G401 (cell line): ENCODE data around the gene COL19A1. TPM values are rescaled to one million over a fixed set of nuclear protein-coding genes. Genes with fewer than 3 reads are reported as not detected.

Source experiments
- DNase-seq: peaks from one replicate; pipeline ENCODE4 v3.0.0-alpha.2; 2015; ENCODE audit warnings: low spot score
- in situ Hi-C: cut with HindIII; loops from 2 replicates; pipeline ENCODE4 v1.10.0; 2016; ENCODE audit warnings: low sequenced_read_pairs, mixed read lengths
- total RNA-seq: library from RNA; depleted of rRNA; stranded (reverse); fragments of >200 nt; shearing (Covaris generic); gene quantifications from 2 replicates; pipeline ENCODE4 v1.2.3, GENCODE V29; 2014

The COL19A1 gene
- total RNA-seq, 1 experiment from 2014 or later = not detected

DNA sequence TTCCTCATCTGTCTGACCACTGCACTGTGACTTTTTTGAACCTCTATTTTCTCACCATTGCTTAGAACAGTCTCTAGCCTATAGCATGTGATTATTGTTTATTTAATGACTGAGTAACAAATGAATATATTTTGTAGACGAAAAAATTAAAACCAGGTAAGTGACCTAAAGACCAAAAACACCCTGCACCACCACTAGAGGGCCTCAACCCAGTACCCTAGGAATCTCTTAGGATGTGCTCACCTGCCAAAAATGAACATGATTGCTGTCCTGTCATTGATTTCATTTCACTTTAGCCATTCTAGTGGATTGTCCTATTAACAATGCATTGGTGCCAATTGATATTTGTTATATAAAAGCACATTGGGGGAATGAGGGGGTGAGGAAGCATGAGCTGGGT is 237.4 kb downstream of the COL19A1 start:
- in situ Hi-C loops = no loop called here
- no peak for DNase-seq

DNA sequence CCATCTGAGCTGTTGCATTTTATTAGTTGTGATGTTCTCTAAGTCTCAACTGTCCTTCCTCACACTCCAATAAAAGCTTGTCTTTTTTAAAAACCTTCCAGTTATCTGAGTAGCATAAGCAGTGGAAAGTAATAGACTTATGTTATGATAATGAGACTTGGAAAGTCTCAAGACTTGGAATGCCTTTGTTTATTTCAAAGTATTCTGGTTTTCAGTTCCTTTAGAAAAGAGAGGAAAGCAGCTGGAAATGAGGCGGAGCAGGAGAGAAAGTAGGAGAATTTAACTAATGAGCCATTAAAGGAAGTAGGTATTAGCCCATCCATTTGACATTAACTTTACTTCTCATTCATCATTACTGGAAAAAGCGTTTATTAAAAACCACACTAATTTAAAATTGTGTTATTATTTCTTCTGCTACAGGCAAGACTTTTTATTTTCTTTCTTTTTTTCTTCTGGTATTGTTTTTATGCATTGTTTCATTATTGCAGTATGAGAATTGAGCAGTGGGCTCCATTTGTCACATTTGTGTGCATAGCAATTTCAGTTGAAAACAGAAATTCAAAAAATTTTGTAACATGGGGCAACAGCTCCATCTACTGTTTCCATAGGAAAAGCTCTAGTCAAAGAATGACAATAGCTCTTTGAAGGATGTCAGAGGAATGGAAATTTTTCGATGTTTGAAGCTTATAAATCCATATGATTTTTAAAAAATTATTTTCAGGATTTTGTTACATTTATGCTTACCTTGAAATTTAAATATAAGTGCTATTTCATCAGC is 241.7 kb downstream of the COL19A1 start:
- in situ Hi-C loops = no loop called here
- peak; percentile 82 for DNase-seq

DNA sequence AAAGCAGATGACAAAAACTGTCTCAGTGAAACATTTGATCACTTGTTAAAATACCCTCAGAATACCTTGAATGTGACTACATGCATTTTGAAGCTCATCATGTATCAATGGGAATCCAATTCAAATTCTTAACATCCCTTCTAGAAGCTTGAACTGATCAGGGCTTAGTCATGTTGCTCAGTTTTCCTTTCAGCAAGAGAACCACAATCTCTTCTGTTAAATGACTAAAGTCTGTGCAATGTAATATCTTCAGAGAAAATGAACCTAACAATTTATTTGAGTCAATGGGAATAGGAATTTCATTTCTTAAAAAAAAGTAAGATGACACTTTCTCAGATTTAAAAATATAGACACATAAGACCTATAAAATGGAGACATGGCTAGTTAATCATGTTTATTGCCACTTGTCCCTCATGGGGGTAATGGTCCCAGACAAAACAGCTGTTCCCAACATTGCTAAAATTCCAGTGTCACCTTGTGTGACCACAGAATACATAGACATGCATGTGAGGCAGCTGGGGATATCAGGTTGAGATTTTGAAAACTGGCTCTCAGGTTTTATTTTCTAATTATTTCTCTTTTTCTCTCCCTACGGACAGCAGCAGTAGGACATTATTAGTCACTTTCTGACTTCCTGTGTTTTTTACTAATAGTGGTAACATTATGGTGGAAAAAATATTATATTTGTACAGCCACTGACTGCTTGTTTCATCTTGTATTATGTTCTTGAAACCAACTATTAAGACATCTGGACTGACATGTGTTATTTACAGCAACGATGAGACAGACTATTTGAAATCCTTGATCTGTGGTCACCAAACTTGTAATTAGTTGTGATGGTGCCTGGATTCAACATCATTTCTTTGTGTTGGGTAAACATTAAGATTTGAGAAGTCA is 244.0 kb downstream of the COL19A1 start:
- in situ Hi-C loops = no loop called here

DNA sequence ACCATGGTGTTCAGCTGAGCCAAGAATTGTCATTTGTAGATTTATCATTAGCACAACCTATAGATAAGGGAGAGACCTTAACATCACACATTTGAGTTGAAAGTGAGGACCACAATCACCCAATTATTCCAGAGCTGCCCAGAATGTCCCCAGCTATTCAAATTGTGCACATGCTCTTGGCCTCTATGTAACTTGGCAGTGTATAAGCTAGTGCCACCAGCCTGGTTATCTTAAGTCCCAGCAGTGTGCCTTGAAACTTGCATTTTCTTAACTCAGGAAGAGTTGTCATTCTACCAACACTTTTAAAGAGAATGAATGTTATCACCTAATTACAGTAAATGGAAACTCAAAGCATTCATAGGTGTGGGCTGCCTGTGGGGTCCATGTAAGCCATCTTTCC is 245.4 kb downstream of the COL19A1 start:
- DNase-seq = no peak
- in situ Hi-C loops = no loop called here

More for the DNA sequence above, 244.0 kb downstream of the COL19A1 start:
- DNase-seq = no peak

DNA sequence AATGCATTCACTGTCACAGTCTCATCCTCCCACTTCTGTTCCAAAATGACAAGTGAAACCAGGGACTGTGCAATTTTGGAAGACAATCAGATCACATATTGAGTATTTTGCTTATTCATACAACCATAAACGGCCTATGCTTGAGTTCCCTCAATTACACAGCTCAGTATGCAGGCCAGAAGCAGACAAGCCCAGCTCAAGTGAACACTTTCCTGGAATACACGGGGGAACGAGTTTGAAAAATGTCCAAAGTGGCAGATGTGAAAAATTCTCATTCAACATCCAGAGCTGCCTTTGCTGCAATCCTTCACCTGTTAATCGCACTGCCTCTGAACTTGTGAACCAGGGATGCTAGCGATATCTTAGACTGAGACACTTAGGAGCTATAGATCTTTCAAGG is 246.4 kb downstream of the COL19A1 start:
- DNase-seq = peak; percentile 20
- in situ Hi-C loops = no loop called here

DNA sequence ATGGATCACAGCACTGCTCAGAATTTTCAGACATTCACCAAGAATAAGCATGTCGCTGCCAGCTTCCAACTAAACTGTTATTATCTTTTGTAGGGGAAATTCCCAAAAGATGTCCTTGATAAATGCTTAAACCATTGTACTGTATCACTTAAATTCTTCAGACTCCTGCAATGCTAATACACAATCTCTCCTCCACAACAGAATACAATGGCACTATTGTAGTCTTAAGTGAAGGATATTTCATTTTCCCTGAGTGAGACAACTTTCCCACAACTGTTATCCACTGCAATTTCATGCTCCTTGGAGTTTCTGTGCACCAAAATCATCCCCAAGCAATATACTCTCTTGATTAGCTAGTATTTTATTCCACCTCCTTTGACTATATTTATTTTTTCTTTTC is 246.8 kb downstream of the COL19A1 start:
- in situ Hi-C loops = no loop called here
- DNase-seq = no peak

DNA sequence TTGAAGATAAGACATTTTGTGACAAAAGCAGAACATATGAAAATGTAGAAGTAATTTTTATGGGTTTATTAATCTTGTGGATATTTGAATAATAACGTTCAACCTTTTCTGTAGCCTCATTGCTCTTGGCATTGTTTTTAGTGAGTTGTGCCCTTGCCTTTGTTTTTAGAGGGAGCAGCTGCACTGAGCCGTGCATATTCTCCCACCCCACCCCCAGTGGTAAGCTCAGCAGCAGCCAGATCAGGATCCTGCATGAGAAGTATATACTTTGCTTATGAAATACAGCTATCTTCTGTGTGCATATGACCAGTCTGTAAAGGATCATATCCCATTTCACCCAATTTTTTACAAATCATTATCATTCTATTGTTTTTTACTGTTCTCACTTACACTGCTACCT is 252.3 kb downstream of the COL19A1 start:
- in situ Hi-C loops = no loop called here
- no peak for DNase-seq

DNA sequence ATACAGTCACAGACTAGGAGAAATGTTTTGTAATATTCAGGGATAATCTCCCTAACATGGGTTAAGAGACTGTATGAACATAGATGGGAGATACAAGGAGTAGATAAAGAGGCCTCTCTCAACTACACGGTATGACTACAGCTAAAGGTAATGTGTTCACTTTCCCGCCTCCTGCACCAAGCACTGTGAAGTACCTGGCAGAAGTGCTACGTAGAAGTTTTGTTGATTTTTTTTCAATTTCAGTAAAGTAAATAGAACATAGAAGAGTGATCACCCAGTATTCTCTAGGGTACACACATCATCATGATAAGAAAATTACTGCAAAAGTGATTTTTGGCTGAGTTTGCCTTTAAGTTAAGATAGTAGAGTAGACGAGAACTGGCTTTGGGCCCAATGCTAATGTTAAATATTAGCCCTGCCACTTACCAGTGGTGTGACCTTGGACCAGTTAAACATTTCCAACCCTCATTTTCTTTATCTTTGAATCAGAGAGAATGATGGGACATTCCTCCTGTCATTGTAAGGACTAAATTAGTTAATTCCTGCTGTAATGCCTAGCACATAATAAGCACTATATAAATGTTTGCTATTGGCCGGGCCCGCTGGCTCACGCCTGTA is 253.0 kb downstream of the COL19A1 start:
- in situ Hi-C loops = no loop called here
- no peak for DNase-seq

DNA sequence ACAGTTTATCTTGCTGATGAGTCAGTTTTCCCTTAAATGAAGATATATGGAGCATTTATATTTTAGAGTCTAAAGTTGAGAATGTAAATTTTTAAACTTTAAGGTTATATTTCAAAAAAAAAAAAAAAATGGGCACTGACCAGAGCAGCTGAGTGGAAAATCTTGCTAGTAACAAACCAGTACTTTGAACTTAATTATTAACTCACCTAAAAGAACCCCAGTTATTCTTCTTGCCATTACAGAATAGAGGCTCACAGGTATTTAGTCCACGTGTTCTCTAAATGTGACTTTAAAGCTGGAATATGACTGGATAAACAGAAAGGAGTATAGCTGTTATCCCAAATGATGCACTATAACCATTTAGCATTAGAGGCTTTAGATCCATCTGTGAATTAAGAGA is 258.1 kb downstream of the COL19A1 start:
- DNase-seq = no peak
- in situ Hi-C loops = no loop called here

DNA sequence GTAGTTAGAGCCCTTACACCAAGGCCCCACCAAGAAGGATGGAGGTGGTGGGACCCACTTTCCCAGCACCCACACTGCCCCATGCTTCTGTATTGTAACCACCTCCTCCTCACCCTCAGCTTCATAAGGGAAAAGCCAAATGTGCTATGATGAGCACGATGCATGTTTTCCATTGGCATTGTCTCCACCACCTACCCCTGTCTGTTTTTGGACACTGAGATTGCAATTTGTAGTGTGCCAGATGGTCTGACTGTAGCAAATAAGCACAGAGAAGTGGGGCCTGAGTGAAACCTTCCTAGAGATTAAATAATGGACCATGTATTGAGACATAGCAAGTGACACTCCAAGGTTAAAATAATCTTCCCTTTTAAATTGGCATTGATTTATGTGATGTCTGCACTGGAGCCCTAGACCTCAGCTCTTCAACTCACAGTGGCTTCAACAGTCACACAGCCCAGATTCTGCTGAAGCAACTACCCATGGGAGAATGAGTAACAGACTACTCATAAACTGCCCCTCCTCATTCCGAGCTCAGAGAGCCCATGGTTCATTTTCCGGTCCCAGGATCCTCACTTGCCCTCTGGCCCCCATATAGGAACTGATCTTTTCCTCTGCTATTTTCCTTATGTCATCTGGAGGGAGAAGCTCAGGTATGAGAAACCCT is 258.7 kb downstream of the COL19A1 start:
- in situ Hi-C loops = no loop called here
- DNase-seq = peak; percentile 90

DNA sequence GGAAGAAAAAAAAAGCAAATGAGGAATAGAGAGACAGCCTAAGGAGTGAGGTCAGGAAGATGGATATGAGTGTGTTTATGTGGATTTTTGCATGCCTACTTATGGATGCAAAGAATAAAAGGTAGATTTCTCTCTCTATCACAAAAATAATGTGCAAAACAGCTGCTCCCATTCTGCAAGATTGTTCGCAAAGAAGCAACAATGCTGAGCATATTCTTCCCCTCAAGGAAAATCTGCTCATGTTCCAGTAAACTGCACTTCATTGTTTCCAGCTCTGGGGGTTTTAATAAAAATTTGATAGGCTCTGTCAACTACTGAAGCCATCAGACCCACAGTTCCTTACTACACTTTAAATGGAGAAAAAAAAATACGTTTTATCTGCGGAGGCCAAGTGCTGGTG is 259.2 kb downstream of the COL19A1 start:
- in situ Hi-C loops = no loop called here

DNA sequence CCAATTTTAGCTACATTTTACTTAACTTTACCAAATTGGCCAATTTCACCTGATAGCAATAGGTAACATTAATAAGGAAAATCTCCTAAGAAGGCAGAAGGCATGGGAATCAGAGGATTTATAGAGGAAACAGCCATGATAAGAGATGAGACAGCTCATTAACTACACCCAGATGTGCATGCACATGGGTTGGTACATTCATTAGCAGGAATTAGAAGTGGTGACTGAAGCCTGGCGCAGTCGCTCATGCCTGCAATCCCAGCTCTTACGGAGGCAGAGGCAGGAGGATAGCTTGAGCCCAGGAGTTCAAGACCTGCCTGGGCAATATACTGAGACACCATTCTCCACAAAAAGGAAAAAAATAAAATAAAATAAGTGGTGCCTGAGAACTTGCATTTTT is 263.0 kb downstream of the COL19A1 start:
- no peak for DNase-seq
- in situ Hi-C loops = no loop called here

More for the DNA sequence above, 259.2 kb downstream of the COL19A1 start:
- no peak for DNase-seq

DNA sequence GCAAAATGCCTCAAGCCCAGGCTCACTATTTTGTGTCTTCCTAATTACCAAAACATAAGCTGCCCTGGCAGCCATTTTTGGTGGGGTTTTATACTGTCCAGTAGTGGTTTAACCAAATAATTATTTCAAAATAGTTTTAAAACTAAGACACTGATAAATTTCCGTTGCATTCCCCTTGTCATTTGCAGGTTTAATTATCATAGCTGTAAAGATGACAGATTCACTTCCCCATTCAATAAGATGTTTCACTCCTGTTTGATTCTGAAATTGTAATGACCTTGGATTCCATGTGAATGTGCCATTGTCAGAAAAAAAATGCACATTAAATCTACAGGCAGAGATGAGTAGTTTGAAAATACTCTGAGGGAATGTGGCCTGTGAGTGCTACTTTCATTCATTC is 264.5 kb downstream of the COL19A1 start:
- in situ Hi-C loops = no loop called here
- DNase-seq = no peak

DNA sequence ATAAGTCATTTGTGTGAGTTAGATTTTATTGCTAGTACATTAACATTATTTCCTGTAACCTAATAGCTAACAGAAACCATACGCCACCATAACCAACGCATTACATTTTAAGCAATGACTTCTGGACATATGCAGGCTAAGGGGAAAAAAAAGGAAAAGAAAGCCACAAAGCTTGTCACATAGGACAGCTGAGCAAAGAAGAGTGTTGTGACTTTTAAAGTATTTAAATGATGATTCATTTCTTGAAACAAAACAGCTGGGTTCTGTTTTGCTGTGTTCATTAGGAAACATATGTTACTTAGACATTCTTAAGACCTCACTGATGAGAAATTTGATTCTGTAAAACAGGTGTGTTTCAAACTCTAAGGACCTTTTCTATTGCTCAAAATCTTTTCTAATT is 265.2 kb downstream of the COL19A1 start:
- no peak for DNase-seq
- in situ Hi-C loops = no loop called here

DNA sequence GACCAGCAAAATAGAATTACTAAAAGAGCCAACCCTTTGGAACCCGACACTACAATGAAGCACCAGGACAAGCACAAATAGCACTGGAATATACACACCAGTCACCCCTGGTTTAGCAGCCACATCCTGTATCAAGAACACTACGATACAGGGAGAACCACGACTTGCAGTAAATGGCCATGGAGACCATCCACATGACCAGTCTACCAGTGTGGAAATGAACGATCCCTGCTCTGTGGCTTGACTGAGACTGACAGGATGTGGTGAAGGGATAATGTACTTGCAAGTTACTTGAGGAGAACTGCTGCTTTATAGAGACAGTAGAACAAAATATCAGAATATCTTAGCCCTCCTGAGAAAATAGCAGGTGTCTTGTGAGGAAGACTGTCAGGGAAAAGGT is 266.9 kb downstream of the COL19A1 start:
- in situ Hi-C loops = no loop called here

DNA sequence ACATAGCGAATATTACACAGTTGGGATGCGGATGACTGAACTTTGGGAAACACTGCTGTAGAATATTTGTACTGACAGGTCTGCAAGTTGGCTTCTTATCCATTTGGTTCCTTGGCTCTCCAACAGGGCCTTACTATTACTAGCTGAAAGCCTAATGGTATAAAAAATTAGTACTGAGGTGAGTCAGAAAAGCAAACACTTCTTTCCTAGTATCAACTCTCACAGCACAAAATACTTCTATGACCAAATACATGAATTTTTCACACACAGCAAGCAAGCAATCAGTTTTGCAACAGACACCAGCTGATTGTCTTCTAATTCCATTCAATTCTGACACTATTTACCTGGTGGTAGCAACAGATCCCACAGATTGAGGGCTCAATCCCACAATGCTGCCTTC is 268.2 kb downstream of the COL19A1 start:
- in situ Hi-C loops = no loop called here
- no peak for DNase-seq

More for the DNA sequence above, 266.9 kb downstream of the COL19A1 start:
- DNase-seq = no peak

DNA sequence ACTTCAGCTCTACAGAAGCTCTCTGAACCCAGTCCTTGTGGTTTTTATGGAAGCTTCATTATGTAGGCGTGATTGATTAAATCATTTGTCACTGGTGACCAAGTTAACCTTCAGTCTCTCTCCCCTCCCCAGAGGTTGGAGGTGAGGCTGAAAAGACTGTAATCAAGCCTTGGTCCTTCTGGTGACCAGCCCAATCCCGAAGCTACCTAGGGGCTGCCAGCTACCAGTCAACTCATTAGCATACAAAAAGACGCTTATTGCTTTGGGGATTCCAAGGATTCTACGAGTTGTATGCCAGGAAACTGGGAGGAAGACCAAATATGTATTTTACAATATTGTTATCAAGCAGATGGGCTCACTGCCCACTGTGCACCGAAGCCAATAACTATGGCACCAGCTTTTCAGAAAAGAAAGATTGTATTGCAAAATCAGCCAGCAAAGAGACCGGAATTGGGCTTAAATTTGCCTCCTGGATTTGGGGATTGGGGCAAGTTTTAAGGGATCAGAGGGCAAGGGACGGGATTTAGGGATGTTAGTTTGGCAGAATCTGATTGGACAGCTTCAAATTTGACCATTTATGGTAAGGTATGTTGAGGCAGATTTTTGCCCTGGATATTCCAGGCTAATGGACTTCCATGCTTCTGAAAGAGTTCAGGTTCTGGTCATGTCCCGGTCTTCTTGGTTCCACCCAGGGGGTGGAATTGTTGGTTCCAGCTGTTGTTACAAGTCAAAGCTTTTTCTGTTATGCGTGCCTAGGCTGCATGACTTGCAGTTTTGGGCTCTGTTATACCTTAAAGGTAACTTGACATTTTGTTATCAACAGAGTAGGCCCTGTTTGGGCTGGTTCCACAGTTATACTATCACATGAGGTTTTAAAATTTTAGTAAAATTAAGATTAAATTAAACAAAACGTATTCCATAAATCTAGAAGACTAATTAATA is 269.1 kb downstream of the COL19A1 start:
- in situ Hi-C loops = no loop called here

DNA sequence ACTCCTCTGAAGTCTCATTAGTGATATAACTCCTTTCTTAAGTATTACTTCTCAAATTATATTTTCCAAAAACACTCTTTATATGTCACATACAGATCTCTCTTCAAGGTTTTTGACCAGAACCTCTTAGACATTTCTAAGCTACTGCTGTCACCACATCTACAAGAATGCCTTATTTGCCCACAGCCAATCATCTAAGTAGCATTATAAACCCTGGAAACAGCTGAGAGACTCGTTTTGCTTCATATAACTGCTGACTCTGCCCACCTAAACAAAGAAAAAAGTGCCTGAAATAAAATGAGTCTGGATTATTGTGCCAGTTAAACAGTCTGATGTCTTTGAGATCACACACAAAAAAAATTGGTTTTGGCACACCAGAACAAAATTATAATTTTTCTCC is 270.6 kb downstream of the COL19A1 start:
- in situ Hi-C loops = no loop called here
- DNase-seq = no peak

More for the DNA sequence above, 269.1 kb downstream of the COL19A1 start:
- no peak for DNase-seq
